T-cell (primary cell): Measurements from ENCODE around the gene SETDB2. TPM values are rescaled to one million over a fixed set of nuclear protein-coding genes. Genes with fewer than 3 reads are reported as not detected.

Experiments
- ATAC-seq, 4 experiments: fragments of 200-7000 bp in 3 of 4; fragments of 150-1000 bp in 1 of 4; cut with Tn5 transposase; replicated peaks in 1 of 4; 1 replicate in 3 of 4; 2 replicates in 1 of 4; pipeline ENCODE4 v1.10.0; 2021; ENCODE audit warnings: moderate library complexity in 3 of 4, mild to moderate bottlenecking in 2 of 4, moderate number of reproducible peaks in 1 of 4
- CTCF ChIA-PET, 2 donors: fragments of 300-600 bp; sonication (Branson Sonifier 250); formaldehyde crosslinking; loops; one replicate each; lab custom pipeline; 2022; ENCODE audit warnings: antibody characterized with exemption in 2 of 2; lab: Charles Lee
- POLR2A ChIA-PET, 2 donors: fragments of 300-600 bp; sonication (Branson Sonifier 250); formaldehyde crosslinking; loops; one replicate each; lab custom pipeline; 2022; ENCODE audit warnings: antibody characterized with exemption in 2 of 2; lab: Charles Lee
- DNase-seq, 35 experiments: peaks; one replicate each; pipeline versions ENCODE4 v3.0.0 to v3.0.0-alpha.2; 2013 to 2023
- H3K27ac ChIP-seq: one replicate; pipeline ENCODE4 v1.5.1; 2013; ENCODE audit warnings: low read length
- H3K27me3 ChIP-seq, 2 experiments: replicated peaks in 1 of 2; 1 replicate in 1 of 2; 2 replicates in 1 of 2; pipeline versions ENCODE4 v1.6.1 to v1.7.0; 2013; ENCODE audit warnings: low read length in 1 of 2, mixed read lengths in 1 of 2; ENCODE audit not compliant: control insufficient read depth in 2 of 2, insufficient read depth in 2 of 2; ENCODE audit errors: extremely low read depth in 1 of 2
- H3K36me3 ChIP-seq, 2 donors: 1 replicate in 1 of 2; 2 replicates in 1 of 2; pipeline versions ENCODE4 v1.6.1 to v1.7.0; 2013; ENCODE audit warnings: low read length in 1 of 2; ENCODE audit not compliant: control insufficient read depth in 2 of 2, insufficient read depth in 1 of 2; ENCODE audit errors: extremely low read depth in 1 of 2
- H3K4me1 ChIP-seq, 2 experiments: 1 replicate in 1 of 2; 2 replicates in 1 of 2; pipeline versions ENCODE4 v1.6.1 to v1.7.0; 2013; ENCODE audit warnings: low read length in 2 of 2, mixed read lengths in 1 of 2; ENCODE audit not compliant: insufficient read depth in 2 of 2, control insufficient read depth in 1 of 2; ENCODE audit errors: extremely low read depth in 1 of 2
- H3K4me3 ChIP-seq, 2 donors: 1 replicate in 1 of 2; 2 replicates in 1 of 2; pipeline versions ENCODE4 v1.5.1 to v1.7.0; 2013; ENCODE audit warnings: mild to moderate bottlenecking in 2 of 2, low read length in 1 of 2, moderate library complexity in 1 of 2; ENCODE audit not compliant: control insufficient read depth in 1 of 2; ENCODE audit errors: extremely low read depth in 1 of 2
- H3K9me3 ChIP-seq: 2 replicates; pipeline ENCODE4 v1.7.0; 2013
- H3K27ac Mint-ChIP-seq, 2 donors: one replicate each; pipeline ENCODE4 v1.8.0; 2020 to 2021; ENCODE audit warnings: mild to moderate bottlenecking in 2 of 2, mixed read lengths in 2 of 2
- H3K27me3 Mint-ChIP-seq, 2 donors: one replicate each; pipeline ENCODE4 v1.8.0; 2021 to 2022; ENCODE audit warnings: mixed read lengths in 2 of 2
- H3K36me3 Mint-ChIP-seq: one replicate; pipeline ENCODE4 v1.8.0; 2021; ENCODE audit warnings: mixed read lengths
- H3K4me1 Mint-ChIP-seq, 3 donors: one replicate each; pipeline ENCODE4 v1.8.0; 2020 to 2022; ENCODE audit warnings: mixed read lengths in 3 of 3, mild to moderate bottlenecking in 1 of 3
- H3K4me3 Mint-ChIP-seq, 3 donors: one replicate each; pipeline ENCODE4 v1.8.0; 2020 to 2022; ENCODE audit warnings: mild to moderate bottlenecking in 3 of 3, mixed read lengths in 3 of 3, moderate library complexity in 3 of 3
- H3K9me3 Mint-ChIP-seq, 3 donors: one replicate each; pipeline ENCODE4 v1.8.0; 2020 to 2022; ENCODE audit warnings: mixed read lengths in 3 of 3
- WGBS: methylation state at CpG from one replicate; pipeline ENCODE4 v1.1.5; 2013; ENCODE audit warnings: missing lambda C conversion rate; ENCODE audit not compliant: insufficient coverage; 5-methylcytosine and 5-hydroxymethylcytosine counted together
- total RNA-seq, 35 experiments: library from RNA in 6 of 35; stranded (reverse) in 6 of 35; fragments of 120-200 nt in 1 of 35; gene quantifications; one replicate each; pipeline versions ENCODE4 v1.2.1 to v1.2.4 and lab custom pipeline; 2013 to 2026

Gene SETDB2
- total RNA-seq, 5 donors from 2014 or later (not counting 1 experiment from before 2014, with no cell fraction given) = 20.0 to 22.2 (median 21.1) TPM

GRCh38 chr13:49410477-49410876 lies 33.6 kb upstream of the SETDB2 start:
- Mint-ChIP-seq H3K9me3 (peaks cover 2 to 10% (median 4%) of the 10 kb centered on the region in 3 donors), H3K27me3 (peaks cover 0 to under 1% of the 10 kb centered on the region in 2 donors), H3K36me3 (peaks cover 19% of the 10 kb centered on the region), H3K4me1 (no peaks in the 10 kb centered on the region), H3K27ac (no peak overlapping the region), H3K4me3 (no peak overlapping the region)
- Histone ChIP-seq H3K27me3 (no peaks in the 10 kb centered on the region), H3K27ac (no peak overlapping the region), H3K36me3 (no peaks in the 10 kb centered on the region), H3K4me1 (no peaks in the 10 kb centered on the region), H3K4me3 (no peak overlapping the region), H3K9me3 (no peaks in the 10 kb centered on the region)
- DNase-seq (no peak), ATAC-seq (no peak)
- POLR2A ChIA-PET = no interaction called here
- CTCF ChIA-PET = no interaction called here

- Histone ChIP-seq H3K36me3 (no peaks in the 10 kb centered on the region), H3K27ac (no peak overlapping the region), H3K4me1 (no peaks in the 10 kb centered on the region), H3K9me3 (no peaks in the 10 kb centered on the region), H3K4me3 (no peak overlapping the region), H3K27me3 (no peaks in the 10 kb centered on the region)
- ChIA-PET CTCF (no interaction called here), POLR2A (interaction anchor here in 1 of 2 donors (0.7 kb wide), 1 partner anchor 414 kb away, joined by 3 read pairs; no protein-coding TSS in a partner anchor)
- H3K27ac Mint-ChIP-seq = no peak overlapping the region
- no peaks in the 10 kb centered on the region for H3K27me3 Mint-ChIP-seq
- no peak for ATAC-seq
- peaks cover 15% of the 10 kb centered on the region for H3K36me3 Mint-ChIP-seq
- no peak overlapping the region for H3K4me3 Mint-ChIP-seq
- peaks cover 0 to 4% (median 2%) of the 10 kb centered on the region in 3 donors for H3K9me3 Mint-ChIP-seq
- DNase-seq = no peak
- 94% methylated on average over 2 of the region's 5 CpGs for WGBS
- H3K4me1 Mint-ChIP-seq = no peaks in the 10 kb centered on the region
Observed at GRCh38 chr13:49411353-49411752, 32.7 kb upstream of the SETDB2 start.

- no peak overlapping the region for H3K4me3 Mint-ChIP-seq
- no CpG with 5 or more reads among the region's 2 CpGs for WGBS
- POLR2A ChIA-PET = no interaction called here
- H3K4me1 Mint-ChIP-seq = no peaks in the 10 kb centered on the region
- Histone ChIP-seq H3K4me1 (no peaks in the 10 kb centered on the region), H3K9me3 (no peaks in the 10 kb centered on the region), H3K27me3 (no peaks in the 10 kb centered on the region), H3K36me3 (no peaks in the 10 kb centered on the region), H3K4me3 (no peak overlapping the region), H3K27ac (no peak overlapping the region)
- H3K36me3 Mint-ChIP-seq = peaks cover 15% of the 10 kb centered on the region
- CTCF ChIA-PET = no interaction called here
- peaks cover 0 to 2% of the 10 kb centered on the region in 2 donors for H3K27me3 Mint-ChIP-seq
- H3K9me3 Mint-ChIP-seq = no peaks in the 10 kb centered on the region
- ATAC-seq (no peak), DNase-seq (no peak)
- H3K27ac Mint-ChIP-seq = no peak overlapping the region
Observed at GRCh38 chr13:49412749-49413148, 31.3 kb upstream of the SETDB2 start.

- H3K4me3 ChIP-seq = no peak overlapping the region
- ATAC-seq = no peak
Observed at GRCh38 chr13:49417161-49417560, 26.9 kb upstream of the SETDB2 start.

GRCh38 chr13:49418206-49418605 lies 25.9 kb upstream of the SETDB2 start:
- H3K27ac Mint-ChIP-seq = no peak overlapping the region
- DNase-seq (no peak), ATAC-seq (no peak)
- peaks cover 0 to 2% (median 0%) of the 10 kb centered on the region in 3 donors for H3K4me1 Mint-ChIP-seq
- H3K4me3 Mint-ChIP-seq = no peak overlapping the region
- POLR2A ChIA-PET = no interaction called here
- 100% methylated on average over 1 of the region's 1 CpG for WGBS
- H3K27me3 ChIP-seq = no peaks in the 10 kb centered on the region
- H3K27me3 Mint-ChIP-seq = peaks cover 0 to 2% of the 10 kb centered on the region in 2 donors
- H3K9me3 ChIP-seq = no peaks in the 10 kb centered on the region
- H3K27ac ChIP-seq = no peak overlapping the region
- no peak overlapping the region for H3K4me3 ChIP-seq
- peaks cover 10% of the 10 kb centered on the region for H3K36me3 Mint-ChIP-seq
- H3K36me3 ChIP-seq = no peaks in the 10 kb centered on the region
- no peaks in the 10 kb centered on the region for H3K4me1 ChIP-seq
- no peaks in the 10 kb centered on the region for H3K9me3 Mint-ChIP-seq
- CTCF ChIA-PET = no interaction called here

More at GRCh38 chr13:49417161-49417560, 26.9 kb upstream of the SETDB2 start:
- Mint-ChIP-seq H3K4me3 (no peak overlapping the region), H3K4me1 (peaks cover 0 to 2% (median 0%) of the 10 kb centered on the region in 3 donors), H3K9me3 (no peaks in the 10 kb centered on the region), H3K27me3 (peaks cover 0 to 2% of the 10 kb centered on the region in 2 donors), H3K36me3 (peaks cover 11% of the 10 kb centered on the region), H3K27ac (no peak overlapping the region)
- POLR2A ChIA-PET = interaction anchor here in 1 of 2 donors (0.5 kb wide), 1 partner anchor 42 kb away, joined by 4 read pairs; no protein-coding TSS in a partner anchor
- no peak for DNase-seq
- Histone ChIP-seq H3K27ac (no peak overlapping the region), H3K4me1 (no peaks in the 10 kb centered on the region), H3K36me3 (no peaks in the 10 kb centered on the region), H3K9me3 (no peaks in the 10 kb centered on the region), H3K27me3 (no peaks in the 10 kb centered on the region)
- no CpG with 5 or more reads among the region's 3 CpGs for WGBS
- CTCF ChIA-PET = no interaction called here

GRCh38 chr13:49419276-49419675 lies 24.8 kb upstream of the SETDB2 start:
- H3K4me3 Mint-ChIP-seq = no peak overlapping the region
- CTCF ChIA-PET = no interaction called here
- POLR2A ChIA-PET = no interaction called here
- 100% methylated on average over 1 of the region's 3 CpGs for WGBS
- DNase-seq (no peak), ATAC-seq (no peak)
- no peaks in the 10 kb centered on the region for H3K9me3 ChIP-seq
- no peaks in the 10 kb centered on the region for H3K4me1 ChIP-seq
- H3K9me3 Mint-ChIP-seq = no peaks in the 10 kb centered on the region
- peaks cover 0 to 2% of the 10 kb centered on the region in 2 donors for H3K27me3 Mint-ChIP-seq
- no peak overlapping the region for H3K27ac ChIP-seq
- no peaks in the 10 kb centered on the region for H3K36me3 ChIP-seq
- peaks cover 0 to 2% (median 0%) of the 10 kb centered on the region in 3 donors for H3K4me1 Mint-ChIP-seq
- no peak overlapping the region for H3K27ac Mint-ChIP-seq
- peaks cover 12% of the 10 kb centered on the region for H3K36me3 Mint-ChIP-seq
- H3K27me3 ChIP-seq = no peaks in the 10 kb centered on the region
- H3K4me3 ChIP-seq = no peak overlapping the region
